Fibroblast of skin of abdomen (primary cell): Measurements from ENCODE around the gene MCRIP1.
A peak's percentile ranks its signal among the peaks of the same experiment; 100 is the strongest.
"Not testable (repeated sequence)": the region's sequence is repeated elsewhere in the genome, so short reads cannot be mapped to it uniquely, and the experiment has no call there.

Experiments
- DNase-seq: peaks from one replicate; pipeline ENCODE4 v3.0.0-alpha.2; 2013

The MCRIP1 gene

GRCh38 chr17:81840826-81841778 lies 8.0 kb upstream of the MCRIP1 start:
- DNase-seq: no peak

- DNase-seq: not testable (repeated sequence)
Measured at GRCh38 chr17:81840059-81840458, 7.0 kb upstream of the MCRIP1 start.

GRCh38 chr17:81839301-81839700 lies 6.2 kb upstream of the MCRIP1 start:
- no peak for DNase-seq

- no peak for DNase-seq
Measured at GRCh38 chr17:81838753-81839255, 5.7 kb upstream of the MCRIP1 start.

- DNase-seq: no peak
Measured at GRCh38 chr17:81837641-81838040, 4.5 kb upstream of the MCRIP1 start.

GRCh38 chr17:81834831-81835267 lies 1.8 kb upstream of the MCRIP1 start, which contains the start of gene PPP1R27:
Gene PPP1R27, minus strand, starts transcription at chr17:81835050. Its CDS starts 97 bp downstream, at chr17:81834953.
- DNase-seq: no peak

- DNase-seq: no peak
Measured at GRCh38 chr17:81833921-81834830, 1.1 kb upstream of the MCRIP1 start.

GRCh38 chr17:81832608-81833159 lies 407 bp downstream of the MCRIP1 start:
- DNase-seq: no peak

GRCh38 chr17:81831957-81832607 lies 1.0 kb downstream of the MCRIP1 start:
- DNase-seq: peak; percentile 25

- DNase-seq: no peak
Measured at GRCh38 chr17:81831563-81831956, 1.5 kb downstream of the MCRIP1 start.

GRCh38 chr17:81829858-81830257 lies 3.2 kb downstream of the MCRIP1 start:
- no peak for DNase-seq

GRCh38 chr17:81828656-81829055 lies 4.4 kb downstream of the MCRIP1 start:
- no peak for DNase-seq

GRCh38 chr17:81825841-81826466 lies 7.1 kb downstream of the MCRIP1 start:
- DNase-seq: no peak

- DNase-seq: no peak
Measured at GRCh38 chr17:81824595-81824994, 8.5 kb downstream of the MCRIP1 start.

- no peak for DNase-seq
Measured at GRCh38 chr17:81823820-81824550, 9.1 kb downstream of the MCRIP1 start.

- no peak for DNase-seq
Measured at GRCh38 chr17:81822996-81823819, 9.9 kb downstream of the MCRIP1 start.

GRCh38 chr17:81822312-81822637 lies 10.8 kb downstream of the MCRIP1 start:
- DNase-seq: no peak

- DNase-seq: peak; percentile 28
Measured at GRCh38 chr17:81821603-81822311, 11.3 kb downstream of the MCRIP1 start.

- no peak for DNase-seq
Measured at GRCh38 chr17:81821147-81821546, 11.9 kb downstream of the MCRIP1 start.
